ENCODE measurements around the gene CPB2.
A peak's percentile ranks its signal among the peaks of the same experiment; 100 is the strongest.

The CPB2 gene

DNA sequence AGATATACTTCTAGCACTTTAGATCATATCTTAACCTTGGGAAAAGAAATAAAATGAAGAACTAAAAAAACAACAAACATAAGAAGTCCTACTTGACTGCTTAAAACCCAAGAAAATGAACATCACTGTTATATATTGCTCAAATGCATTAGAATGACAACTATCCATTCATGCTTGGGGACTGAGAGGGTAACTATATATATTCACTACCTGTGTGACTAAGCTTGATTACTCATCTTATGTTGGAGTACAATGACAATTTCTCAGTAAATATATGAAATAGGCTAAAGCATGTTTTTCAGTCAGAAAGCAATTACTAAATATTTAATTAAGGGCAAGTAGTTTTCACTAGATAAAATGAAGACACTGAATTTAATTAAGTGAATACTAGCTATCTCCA is 92.4 kb downstream of the CPB2 start:
- H3K9me3 ChIP-seq (ENCODE audit: insufficient read depth, low read depth, low read length): no peaks in the 10 kb centered on the region
- no peak overlapping the region for H3K9ac ChIP-seq (ENCODE audit: low read depth, low read length, poor library complexity, severe bottlenecking)
- H3K4me1 ChIP-seq (ENCODE audit: insufficient read depth, low read length, poor library complexity, severe bottlenecking): no peaks in the 10 kb centered on the region
- no peak for TF ChIP-seq EZH2phosphoT487 (IDR thresholded peaks at IDR 0.05; ENCODE audit: borderline replicate concordance)
- TF ChIP-seq, protein P1, sequence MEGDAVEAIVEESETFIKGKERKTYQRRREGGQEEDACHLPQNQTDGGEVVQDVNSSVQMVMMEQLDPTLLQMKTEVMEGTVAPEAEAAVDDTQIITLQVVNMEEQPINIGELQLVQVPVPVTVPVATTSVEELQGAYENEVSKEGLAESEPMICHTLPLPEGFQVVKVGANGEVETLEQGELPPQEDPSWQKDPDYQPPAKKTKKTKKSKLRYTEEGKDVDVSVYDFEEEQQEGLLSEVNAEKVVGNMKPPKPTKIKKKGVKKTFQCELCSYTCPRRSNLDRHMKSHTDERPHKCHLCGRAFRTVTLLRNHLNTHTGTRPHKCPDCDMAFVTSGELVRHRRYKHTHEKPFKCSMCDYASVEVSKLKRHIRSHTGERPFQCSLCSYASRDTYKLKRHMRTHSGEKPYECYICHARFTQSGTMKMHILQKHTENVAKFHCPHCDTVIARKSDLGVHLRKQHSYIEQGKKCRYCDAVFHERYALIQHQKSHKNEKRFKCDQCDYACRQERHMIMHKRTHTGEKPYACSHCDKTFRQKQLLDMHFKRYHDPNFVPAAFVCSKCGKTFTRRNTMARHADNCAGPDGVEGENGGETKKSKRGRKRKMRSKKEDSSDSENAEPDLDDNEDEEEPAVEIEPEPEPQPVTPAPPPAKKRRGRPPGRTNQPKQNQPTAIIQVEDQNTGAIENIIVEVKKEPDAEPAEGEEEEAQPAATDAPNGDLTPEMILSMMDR (conservative IDR thresholded peaks at IDR 0.05; ENCODE audit: low read length): no peak
- no peaks in the 10 kb centered on the region for H3F3A ChIP-seq (ENCODE audit: low read depth)
- H3K36me3 ChIP-seq (ENCODE audit: insufficient read depth, low read length): peaks cover 85% of the 10 kb centered on the region
- H2AFZ ChIP-seq (ENCODE audit: low read length): no peak overlapping the region
- H3K79me2 ChIP-seq (ENCODE audit: insufficient read depth, low read length): peaks cover 13% of the 10 kb centered on the region
- no peaks in the 10 kb centered on the region for H3K9me2 ChIP-seq (replicated peaks; ENCODE audit: low read depth, low read length)
- no peak overlapping the region for H3K4me2 ChIP-seq (ENCODE audit: low read depth, low read length, poor library complexity, severe bottlenecking)
- H3K4me3 ChIP-seq (ENCODE audit: low read length, poor library complexity, severe bottlenecking): no peak overlapping the region
- no peaks in the 10 kb centered on the region for H3K27me3 ChIP-seq (ENCODE audit: insufficient read depth, low read length, poor library complexity, severe bottlenecking)
- no peaks in the 10 kb centered on the region for H4K20me1 ChIP-seq (ENCODE audit: insufficient read depth, low read length, poor library complexity, severe bottlenecking)

DNA sequence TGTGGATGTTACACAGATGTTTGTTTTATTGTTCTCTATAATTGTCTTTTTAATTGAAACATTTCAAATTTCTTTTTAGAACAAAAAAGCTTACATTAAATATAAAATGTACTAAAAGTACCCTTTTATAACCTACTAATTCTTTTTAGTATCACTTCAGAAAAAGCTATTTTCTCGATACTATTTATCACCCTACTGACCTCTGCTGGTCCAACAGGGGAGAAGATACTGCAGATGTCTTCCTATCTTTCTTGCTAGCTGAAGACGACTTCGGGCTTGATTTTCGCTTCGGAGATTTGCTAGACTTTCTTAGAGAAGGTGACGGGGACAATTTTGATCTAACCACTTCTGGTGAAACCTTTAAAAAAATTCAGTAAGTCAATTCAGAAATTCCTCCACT is 94.7 kb downstream of the CPB2 start:
- no peaks in the 10 kb centered on the region for H3K27me3 ChIP-seq (ENCODE audit: insufficient read depth, low read length, poor library complexity, severe bottlenecking)
- no peak for TF ChIP-seq EZH2phosphoT487 (IDR thresholded peaks at IDR 0.05; ENCODE audit: borderline replicate concordance)
- TF ChIP-seq, protein P1 (conservative IDR thresholded peaks at IDR 0.05; ENCODE audit: low read length): peak; percentile 62
- H3K36me3 ChIP-seq (ENCODE audit: insufficient read depth, low read length): peaks cover 81% of the 10 kb centered on the region
- no peak overlapping the region for H3K4me2 ChIP-seq (ENCODE audit: low read depth, low read length, poor library complexity, severe bottlenecking)
- H3K9ac ChIP-seq (ENCODE audit: low read depth, low read length, poor library complexity, severe bottlenecking): no peak overlapping the region
- H4K20me1 ChIP-seq (ENCODE audit: insufficient read depth, low read length, poor library complexity, severe bottlenecking): no peaks in the 10 kb centered on the region
- H3K4me1 ChIP-seq (ENCODE audit: insufficient read depth, low read length, poor library complexity, severe bottlenecking): no peaks in the 10 kb centered on the region
- H3K79me2 ChIP-seq (ENCODE audit: insufficient read depth, low read length): peaks cover 6% of the 10 kb centered on the region; the same call in 1 of the 2 replicates
- no peak overlapping the region for H3K4me3 ChIP-seq (ENCODE audit: low read length, poor library complexity, severe bottlenecking)
- no peaks in the 10 kb centered on the region for H3K9me3 ChIP-seq (ENCODE audit: insufficient read depth, low read depth, low read length)
- no peak overlapping the region for H2AFZ ChIP-seq (ENCODE audit: low read length)
- H3K9me2 ChIP-seq (replicated peaks; ENCODE audit: low read depth, low read length): no peaks in the 10 kb centered on the region
- no peaks in the 10 kb centered on the region for H3F3A ChIP-seq (ENCODE audit: low read depth)

- H4K20me1 ChIP-seq (ENCODE audit: insufficient read depth, low read length, poor library complexity, severe bottlenecking): no peaks in the 10 kb centered on the region
- no peaks in the 10 kb centered on the region for H3F3A ChIP-seq (ENCODE audit: low read depth)
- no peaks in the 10 kb centered on the region for H3K27me3 ChIP-seq (ENCODE audit: insufficient read depth, low read length, poor library complexity, severe bottlenecking)
- no peaks in the 10 kb centered on the region for H3K4me1 ChIP-seq (ENCODE audit: insufficient read depth, low read length, poor library complexity, severe bottlenecking)
- TF ChIP-seq, protein P1 (conservative IDR thresholded peaks at IDR 0.05; ENCODE audit: low read length): no peak
- TF ChIP-seq EZH2phosphoT487 (IDR thresholded peaks at IDR 0.05; ENCODE audit: borderline replicate concordance): no peak
- no peaks in the 10 kb centered on the region for H3K79me2 ChIP-seq (ENCODE audit: insufficient read depth, low read length)
- no peak overlapping the region for H3K4me3 ChIP-seq (ENCODE audit: low read length, poor library complexity, severe bottlenecking)
- H3K36me3 ChIP-seq (ENCODE audit: insufficient read depth, low read length): peaks cover 78% of the 10 kb centered on the region
- H2AFZ ChIP-seq (ENCODE audit: low read length): no peak overlapping the region
- no peaks in the 10 kb centered on the region for H3K9me3 ChIP-seq (ENCODE audit: insufficient read depth, low read depth, low read length)
- no peak overlapping the region for H3K4me2 ChIP-seq (ENCODE audit: low read depth, low read length, poor library complexity, severe bottlenecking)
- H3K9me2 ChIP-seq (replicated peaks; ENCODE audit: low read depth, low read length): no peaks in the 10 kb centered on the region
- no peak overlapping the region for H3K9ac ChIP-seq (ENCODE audit: low read depth, low read length, poor library complexity, severe bottlenecking)
These were observed 96.2 kb downstream of the CPB2 start for GRCh38 chr13:46008631-46009030.

Measured in Loucy (cell line).